CD8-positive, alpha-beta memory T cell (primary cell): ENCODE measurements around the gene TMEM140. TPM values are rescaled to one million over a fixed set of nuclear protein-coding genes. Genes with fewer than 3 reads are reported as not detected.

ENCODE experiments used
- CTCF ChIA-PET: fragments of 350-600 bp; sonication (Branson Sonifier 250); formaldehyde crosslinking; loops from one replicate; lab custom pipeline; 2021; ENCODE audit warnings: antibody characterized with exemption; lab: Charles Lee
- POLR2A ChIA-PET: fragments of 350-600 bp; sonication (Branson Sonifier 250); formaldehyde crosslinking; loops from one replicate; lab custom pipeline; 2021; ENCODE audit warnings: antibody characterized with exemption; lab: Charles Lee
- DNase-seq, 5 donors: peaks; one replicate each; pipeline versions ENCODE4 v3.0.0 to v3.0.0-alpha.2; 2020 to 2022; ENCODE audit warnings: mixed read lengths in 1 of 5
- H3K27ac ChIP-seq: one replicate; pipeline ENCODE4 v1.7.0; 2013; ENCODE audit warnings: low read depth, mild to moderate bottlenecking, low read length, moderate library complexity
- H3K27me3 ChIP-seq: 2 replicates; pipeline ENCODE4 v1.7.0; 2013; ENCODE audit warnings: low read length, mild to moderate bottlenecking; ENCODE audit not compliant: insufficient read depth, poor library complexity, severe bottlenecking
- H3K36me3 ChIP-seq: 2 replicates; pipeline ENCODE4 v1.7.0; 2013; ENCODE audit warnings: mild to moderate bottlenecking, low read length, moderate library complexity; ENCODE audit not compliant: insufficient read depth
- H3K4me1 ChIP-seq: 2 replicates; pipeline ENCODE4 v1.7.0; 2013; ENCODE audit warnings: mild to moderate bottlenecking, low read length, moderate library complexity; ENCODE audit not compliant: insufficient read depth
- H3K4me3 ChIP-seq: 2 replicates; pipeline ENCODE4 v1.7.0; 2013; ENCODE audit warnings: mild to moderate bottlenecking, low read length
- H3K9me3 ChIP-seq: 2 replicates; pipeline ENCODE4 v1.7.0; 2013; ENCODE audit warnings: mild to moderate bottlenecking, low read length
- H3K27ac Mint-ChIP-seq, 8 donors: one replicate each; pipeline ENCODE4 v1.8.0; 2020 to 2021; ENCODE audit warnings: mixed read lengths in 8 of 8, mild to moderate bottlenecking in 6 of 8, inconsistent platforms in 3 of 8, moderate library complexity in 3 of 8
- H3K27me3 Mint-ChIP-seq, 2 donors: one replicate each; pipeline ENCODE4 v1.8.0; 2020 to 2021; ENCODE audit warnings: mixed read lengths in 2 of 2, mild to moderate bottlenecking in 1 of 2, moderate library complexity in 1 of 2
- H3K36me3 Mint-ChIP-seq, 3 donors: one replicate each; pipeline ENCODE4 v1.8.0; 2020 to 2021; ENCODE audit warnings: mixed read lengths in 3 of 3, inconsistent platforms in 1 of 3, mild to moderate bottlenecking in 1 of 3
- H3K4me1 Mint-ChIP-seq, 3 donors: one replicate each; pipeline ENCODE4 v1.8.0; 2020 to 2021; ENCODE audit warnings: mixed read lengths in 3 of 3, inconsistent platforms in 1 of 3, mild to moderate bottlenecking in 1 of 3
- H3K4me3 Mint-ChIP-seq, 7 donors: one replicate each; pipeline ENCODE4 v1.8.0; 2020 to 2021; ENCODE audit warnings: mixed read lengths in 7 of 7, mild to moderate bottlenecking in 6 of 7, moderate library complexity in 4 of 7, inconsistent platforms in 2 of 7
- H3K9me3 Mint-ChIP-seq, 5 donors: one replicate each; pipeline ENCODE4 v1.8.0; 2020 to 2022; ENCODE audit warnings: mixed read lengths in 5 of 5, mild to moderate bottlenecking in 3 of 5, moderate library complexity in 2 of 5, inconsistent platforms in 1 of 5
- polyA plus RNA-seq: library from polyadenylated mRNA; unstranded; fragments of 300-500 nt; fragmentation: Illumina TruSeq; gene quantifications from one replicate; pipeline ENCODE4 v1.2.3, GENCODE V29; 2021
- total RNA-seq, 2 experiments: library from RNA; stranded (reverse); gene quantifications; one replicate each; pipeline ENCODE4 v1.2.3, GENCODE V29; 2021

TMEM140 gene
- total and polyA plus RNA-seq, 3 experiments from 2014 or later, result 6.6 to 34.4 (median 7.0) TPM

GRCh38 chr7:135164357-135165061, 16.6 kb downstream of the TMEM140 start:
- DNase-seq, result no peak
- H3K36me3 Mint-ChIP-seq, result peaks cover 10 to 82% (median 12%) of the 10 kb centered on the region in 3 donors
- ChIA-PET CTCF (interaction anchor here (0.9 to 3.0 kb wide), 3 partner anchors 17 to 178 kb away, joined by 3 to 14 read pairs (median 11); partner anchors contain the start of genes AGBL3 and TMEM140), POLR2A (interaction anchor here (1.4 kb wide), 1 partner anchor 17 kb away, joined by 4 read pairs; the partner anchor contains the start of gene TMEM140)
- no peaks in the 10 kb centered on the region for H3K9me3 Mint-ChIP-seq
- H3K27ac ChIP-seq, result no peak overlapping the region
- peak overlapping the region in 1 of 7 donors; percentile 14 for H3K4me3 Mint-ChIP-seq
- no peaks in the 10 kb centered on the region for H3K27me3 ChIP-seq
- H3K4me3 ChIP-seq, result no peak overlapping the region
- H3K4me1 Mint-ChIP-seq, result peaks cover 64 to 92% (median 80%) of the 10 kb centered on the region in 3 donors
- H3K9me3 ChIP-seq, result no peaks in the 10 kb centered on the region
- peaks cover 30% of the 10 kb centered on the region for H3K4me1 ChIP-seq
- no peaks in the 10 kb centered on the region for H3K27me3 Mint-ChIP-seq
- H3K27ac Mint-ChIP-seq, result peak overlapping the region in 7 of 8 donors; percentile 47 to 87 (median 83)
- peaks cover 37% of the 10 kb centered on the region for H3K36me3 ChIP-seq

DNA sequence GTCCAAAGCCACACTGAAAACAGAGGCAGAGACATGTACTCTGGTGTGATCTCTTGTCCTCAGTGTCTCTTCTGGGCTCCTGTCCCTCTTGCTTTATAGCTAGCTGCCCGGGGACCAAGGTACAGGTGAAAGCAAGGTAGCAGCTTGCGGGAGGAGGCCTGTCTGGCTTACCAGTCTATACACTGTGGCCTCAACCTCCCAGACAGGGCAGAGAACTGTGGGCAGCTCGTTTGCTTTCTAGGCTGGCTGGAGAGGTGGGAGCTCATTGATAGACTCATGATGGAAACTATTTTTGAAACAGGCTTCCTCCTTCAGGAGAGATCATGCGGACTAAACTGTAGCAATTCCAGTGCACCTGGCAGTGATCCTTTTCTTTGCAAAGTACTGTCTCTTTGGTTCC, 18.0 kb downstream of the TMEM140 start:
- H3K4me3 Mint-ChIP-seq, result peak overlapping the region in 1 of 7 donors; percentile 34
- ChIA-PET POLR2A (interaction anchor here (0.7 kb wide), 1 partner anchor 18 kb away, joined by 4 read pairs; the partner anchor contains the start of gene TMEM140), CTCF (interaction anchor here (1.2 to 3.0 kb wide), 3 partner anchors 18 to 180 kb away, joined by 3 to 14 read pairs (median 11); partner anchors contain the start of genes AGBL3 and TMEM140)
- Histone ChIP-seq H3K4me3 (no peak overlapping the region), H3K9me3 (no peaks in the 10 kb centered on the region), H3K27me3 (no peaks in the 10 kb centered on the region), H3K27ac (no peak overlapping the region), H3K4me1 (peaks cover 21% of the 10 kb centered on the region), H3K36me3 (peaks cover 37% of the 10 kb centered on the region)
- no peaks in the 10 kb centered on the region for H3K9me3 Mint-ChIP-seq
- H3K27me3 Mint-ChIP-seq, result no peaks in the 10 kb centered on the region
- DNase-seq, result no peak
- H3K36me3 Mint-ChIP-seq, result peaks cover 6 to 80% (median 8%) of the 10 kb centered on the region in 3 donors
- peaks cover 57 to 85% (median 71%) of the 10 kb centered on the region in 3 donors for H3K4me1 Mint-ChIP-seq
- H3K27ac Mint-ChIP-seq, result peak overlapping the region in 7 of 8 donors; percentile 33 to 99 (median 60)

DNA sequence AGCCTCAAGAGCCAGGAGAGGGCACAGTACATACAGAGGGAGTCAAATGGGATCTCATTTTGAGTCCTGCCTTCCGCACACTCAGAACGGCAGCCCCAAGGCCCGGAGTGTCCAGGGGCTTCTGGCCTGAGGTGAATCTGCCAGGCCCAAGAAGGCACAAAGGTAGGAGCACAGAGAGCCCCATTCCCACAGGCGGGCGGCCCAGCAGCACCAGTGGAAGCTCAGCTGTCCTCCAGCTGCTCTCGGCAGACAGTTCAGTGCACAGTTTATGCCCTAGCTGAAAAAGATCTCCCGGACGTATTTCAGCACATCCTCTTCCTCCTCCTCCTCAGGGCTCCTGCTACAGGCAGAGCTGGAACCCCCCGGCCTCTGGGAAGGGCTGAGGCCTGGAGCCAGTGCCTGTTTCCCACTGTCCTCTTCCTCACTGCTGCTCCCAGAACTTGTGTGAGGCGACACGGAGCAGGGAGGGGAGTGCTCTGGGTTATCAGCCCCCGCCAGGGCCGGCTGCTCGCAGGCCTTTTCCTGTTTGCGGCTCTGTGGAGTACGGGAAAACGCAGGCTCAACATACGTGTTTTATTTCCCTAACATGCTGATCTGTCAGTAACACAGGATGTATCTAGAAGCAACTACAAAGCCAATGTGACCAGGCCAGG, 18.6 kb downstream of the TMEM140 start:
- H3K27ac ChIP-seq, result no peak overlapping the region
- Mint-ChIP-seq H3K27me3 (no peaks in the 10 kb centered on the region), H3K27ac (peak overlapping the region; percentile 50 to 99 (median 82)), H3K4me1 (peaks cover 56 to 85% (median 68%) of the 10 kb centered on the region in 3 donors), H3K36me3 (peaks cover 6 to 74% (median 8%) of the 10 kb centered on the region in 3 donors), H3K4me3 (peak overlapping the region in 4 of 7 donors; percentile 19 to 47 (median 35)), H3K9me3 (no peaks in the 10 kb centered on the region)
- no peaks in the 10 kb centered on the region for H3K9me3 ChIP-seq
- no peak for DNase-seq
- no peaks in the 10 kb centered on the region for H3K27me3 ChIP-seq
- CTCF ChIA-PET, result interaction anchor here (1.2 to 3.0 kb wide), 3 partner anchors 9 to 180 kb away, joined by 3 to 11 read pairs (median 3); partner anchors contain the start of gene AGBL3
- peaks cover 37% of the 10 kb centered on the region for H3K36me3 ChIP-seq
- no peak overlapping the region for H3K4me3 ChIP-seq
- POLR2A ChIA-PET, result interaction anchor here (0.7 kb wide), 1 partner anchor 19 kb away, joined by 3 read pairs; the partner anchor contains the start of gene TMEM140
- peaks cover 17% of the 10 kb centered on the region for H3K4me1 ChIP-seq

GRCh38 chr7:135167365-135167917, 19.6 kb downstream of the TMEM140 start:
- Mint-ChIP-seq H3K4me1 (peaks cover 48 to 80% (median 66%) of the 10 kb centered on the region in 3 donors), H3K27me3 (no peaks in the 10 kb centered on the region), H3K36me3 (peaks cover under 1 to 64% (median 5%) of the 10 kb centered on the region in 3 donors), H3K9me3 (no peaks in the 10 kb centered on the region), H3K4me3 (peak overlapping the region; percentile 2 to 97 (median 37)), H3K27ac (peak overlapping the region; percentile 64 to 99 (median 87))
- Histone ChIP-seq H3K36me3 (peaks cover 35% of the 10 kb centered on the region), H3K4me1 (peaks cover 17% of the 10 kb centered on the region), H3K9me3 (no peaks in the 10 kb centered on the region), H3K4me3 (no peak overlapping the region), H3K27me3 (no peaks in the 10 kb centered on the region), H3K27ac (no peak overlapping the region)
- POLR2A ChIA-PET, result no interaction called here
- CTCF ChIA-PET, result interaction anchor here (1.1 to 3.0 kb wide), 5 partner anchors 10 to 181 kb away, joined by 3 to 11 read pairs (median 4); partner anchors contain the start of genes AGBL3 and TMEM140
- DNase-seq, result peak in 1 of 5 donors; percentile 17

GRCh38 chr7:135168001-135168400, 20.1 kb downstream of the TMEM140 start:
- peaks cover 48 to 75% (median 63%) of the 10 kb centered on the region in 3 donors for H3K4me1 Mint-ChIP-seq
- peak in 2 of 5 donors; percentile 22 to 25 for DNase-seq
- POLR2A ChIA-PET, result interaction anchor here (1.8 kb wide), 1 partner anchor 7 kb away, joined by 7 read pairs; no protein-coding TSS in a partner anchor

DNA sequence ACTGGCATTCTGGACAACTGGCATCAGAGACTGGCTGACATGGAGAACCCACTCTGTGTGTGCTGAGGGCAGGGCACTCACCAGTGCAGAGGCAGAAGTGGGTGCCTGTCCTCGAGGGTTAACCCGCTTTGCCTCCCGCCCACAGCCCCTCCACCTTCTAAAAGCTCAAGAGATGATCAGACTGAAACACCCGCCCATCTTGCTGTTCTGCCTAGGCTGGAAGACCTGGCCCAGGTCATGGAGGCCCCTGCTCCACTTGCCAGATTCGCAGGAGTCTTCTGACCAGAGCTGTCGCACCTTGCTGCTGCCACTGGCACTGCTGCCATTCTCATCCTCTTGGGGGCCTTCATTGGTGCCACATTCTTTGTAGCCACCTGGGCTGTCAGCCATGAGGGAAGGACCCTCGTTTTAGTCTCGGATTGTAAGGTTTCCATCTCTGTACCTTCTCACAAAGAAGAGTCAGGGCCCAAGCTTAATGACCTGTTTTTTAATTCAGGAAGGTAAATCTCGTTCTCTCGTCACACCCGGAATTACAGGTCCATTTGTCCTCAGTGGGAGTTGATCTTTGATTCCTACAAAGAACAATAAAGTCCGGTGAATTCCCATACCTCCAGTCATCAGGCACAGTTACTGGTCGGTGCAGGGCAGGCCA, 20.7 kb downstream of the TMEM140 start:
- H3K27me3 ChIP-seq, result no peaks in the 10 kb centered on the region
- ChIA-PET POLR2A (interaction anchor here (0.5 to 4.0 kb wide), 5 partner anchors 8 to 522 kb away, joined by 4 to 39 read pairs (median 7); partner anchors contain the start of genes AGBL3, BPGM and TMEM140), CTCF (interaction anchor here (0.6 to 4.4 kb wide), 14 partner anchors 8 to 522 kb away, joined by 3 to 82 read pairs (median 9); partner anchors contain the start of genes AGBL3, BPGM, TMEM140 and WDR91)
- Mint-ChIP-seq H3K4me1 (peaks cover 48 to 74% (median 62%) of the 10 kb centered on the region in 3 donors), H3K27ac (peak overlapping the region; percentile 93 to 99 (median 96)), H3K27me3 (no peaks in the 10 kb centered on the region), H3K4me3 (peak overlapping the region; percentile 85 to 97 (median 89)), H3K9me3 (no peaks in the 10 kb centered on the region), H3K36me3 (peaks cover 0 to 58% (median 5%) of the 10 kb centered on the region in 3 donors)
- H3K4me3 ChIP-seq, result no peak overlapping the region
- H3K4me1 ChIP-seq, result peaks cover 17% of the 10 kb centered on the region
- peaks cover 31% of the 10 kb centered on the region for H3K36me3 ChIP-seq
- DNase-seq, result peak in 1 of 5 donors; percentile 21
- H3K27ac ChIP-seq, result no peak overlapping the region
- no peaks in the 10 kb centered on the region for H3K9me3 ChIP-seq

More at GRCh38 chr7:135168001-135168400, 20.1 kb downstream of the TMEM140 start:
- Mint-ChIP-seq H3K27me3 (no peaks in the 10 kb centered on the region), H3K4me3 (peak overlapping the region in 6 of 7 donors; percentile 17 to 97 (median 88)), H3K9me3 (no peaks in the 10 kb centered on the region), H3K36me3 (peaks cover 0 to 58% (median 5%) of the 10 kb centered on the region in 3 donors), H3K27ac (peak overlapping the region; percentile 64 to 99 (median 96))
- no peaks in the 10 kb centered on the region for H3K27me3 ChIP-seq
- peaks cover 17% of the 10 kb centered on the region for H3K4me1 ChIP-seq
- CTCF ChIA-PET, result interaction anchor here (1.1 to 1.5 kb wide), 4 partner anchors 10 to 175 kb away, joined by 3 to 5 read pairs (median 4); partner anchors contain the start of gene TMEM140
- no peak overlapping the region for H3K4me3 ChIP-seq
- peaks cover 33% of the 10 kb centered on the region for H3K36me3 ChIP-seq
- H3K9me3 ChIP-seq, result no peaks in the 10 kb centered on the region
- no peak overlapping the region for H3K27ac ChIP-seq
